HPDE6-E6E7 (cell line): ENCODE results near the gene FKBP8.
A peak's percentile ranks its signal among the peaks of the same experiment; 100 is the strongest.
"Not testable (repeated sequence)": the region's sequence is repeated elsewhere in the genome, so short reads cannot be mapped to it uniquely, and the experiment has no call there.

Source experiments
- DNase-seq: peaks from one replicate; pipeline ENCODE4 v3.0.0; 2011; ENCODE audit warnings: missing footprints; ENCODE audit errors: extremely low spot score

FKBP8 gene

DNA sequence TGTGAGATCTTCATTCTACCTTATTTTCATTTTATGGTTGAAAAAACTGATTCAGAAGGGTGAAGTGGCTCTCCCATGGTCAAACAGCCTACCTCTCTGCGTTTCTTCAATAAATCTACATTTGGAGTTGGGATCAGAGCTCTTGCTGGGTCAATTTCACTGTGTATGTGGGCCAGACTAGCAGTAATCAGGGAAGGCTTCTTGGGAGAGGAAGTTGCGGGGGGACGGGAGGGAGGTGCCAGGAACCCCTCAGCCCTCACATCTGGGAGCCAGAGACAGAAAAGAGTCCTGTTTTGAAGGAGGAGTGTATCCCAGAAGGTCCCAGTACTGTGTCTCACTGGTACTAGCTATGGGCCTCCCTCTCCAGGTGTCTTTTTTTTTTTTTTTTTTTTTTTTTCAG, 15.2 kb upstream of the FKBP8 start:
- no peak for DNase-seq

DNA sequence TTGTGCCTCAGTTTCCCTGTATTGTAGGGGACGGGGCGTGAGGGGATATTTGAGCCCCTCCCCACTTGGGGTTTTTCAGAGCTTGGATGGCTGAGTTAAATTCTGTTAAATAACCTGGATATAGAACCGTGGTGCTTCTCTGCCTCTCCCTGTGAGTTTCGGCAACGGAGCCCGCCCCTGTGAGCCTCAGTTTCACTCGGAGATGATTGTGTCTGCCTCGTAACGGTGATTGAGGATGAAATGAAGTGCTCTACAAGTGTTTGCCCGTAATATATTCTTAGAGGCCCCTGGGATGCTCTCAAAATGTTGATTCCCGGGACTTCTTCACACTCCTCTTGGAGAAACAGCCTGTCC, 14.8 kb upstream of the FKBP8 start:
- DNase-seq = no peak

DNA sequence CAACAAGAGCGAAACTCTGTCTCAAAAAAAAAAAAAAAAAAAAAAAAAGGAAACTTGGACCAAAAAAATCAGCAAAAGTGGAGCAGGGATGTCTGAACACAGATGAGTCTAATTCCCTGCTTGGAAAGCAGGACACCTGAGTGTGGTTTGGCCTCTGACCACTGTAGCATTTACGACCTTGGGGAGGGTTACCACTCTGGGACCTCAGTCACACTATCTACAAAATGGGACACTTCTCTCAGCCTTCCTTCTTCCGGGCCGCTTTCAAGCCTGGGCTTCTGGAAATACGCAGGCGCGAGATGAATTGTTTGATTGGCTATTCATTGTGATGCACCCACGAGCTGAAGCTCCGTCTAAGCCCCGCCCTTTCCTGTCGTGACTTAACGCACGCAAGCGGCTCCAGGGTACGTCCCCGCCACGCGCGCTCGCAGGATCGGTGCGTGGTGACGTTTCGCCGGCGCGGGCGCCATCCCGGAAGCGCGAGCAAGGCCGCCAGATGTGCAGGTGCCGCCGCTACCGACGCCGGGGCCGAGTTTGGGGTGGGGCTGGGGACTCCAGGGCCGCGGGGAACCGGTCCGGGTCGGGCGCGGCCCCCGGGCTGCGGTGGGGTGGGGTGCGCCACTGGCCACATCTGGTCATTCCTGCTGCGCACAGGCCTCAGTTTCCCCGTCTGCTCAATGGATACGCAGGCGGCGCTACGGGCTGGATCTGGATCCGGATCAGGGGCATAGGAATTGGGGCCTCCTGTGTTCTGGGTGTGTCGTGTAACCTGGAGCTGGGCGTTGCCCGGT, 14.2 kb upstream of the FKBP8 start, which contains the start of gene KXD1:
KXD1 (plus strand) TSS at position 460 of the 791 bp plus-strand sequence. CDS start 4,187 bp downstream, outside the sequence.
- DNase-seq = peak; percentile 94

DNA sequence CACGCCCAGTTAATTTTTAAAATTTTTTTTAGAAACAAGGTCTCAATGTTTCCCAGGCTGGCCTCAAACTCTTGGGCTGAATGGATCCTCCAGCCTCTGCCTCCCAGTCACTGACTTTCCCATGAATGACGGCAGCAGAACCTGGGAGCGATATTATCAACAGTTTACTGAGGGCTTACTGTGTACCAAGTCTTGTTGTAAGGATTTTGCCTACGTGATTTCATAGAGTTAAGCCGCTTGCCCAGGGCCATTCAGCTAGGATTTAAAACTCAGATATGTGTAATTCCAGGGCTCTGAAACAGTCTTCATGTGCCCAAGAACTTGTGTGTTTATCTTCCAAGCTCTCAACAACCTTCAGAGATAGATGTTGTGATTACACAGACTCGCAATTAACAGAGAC, 8.3 kb upstream of the FKBP8 start:
- no peak for DNase-seq

DNA sequence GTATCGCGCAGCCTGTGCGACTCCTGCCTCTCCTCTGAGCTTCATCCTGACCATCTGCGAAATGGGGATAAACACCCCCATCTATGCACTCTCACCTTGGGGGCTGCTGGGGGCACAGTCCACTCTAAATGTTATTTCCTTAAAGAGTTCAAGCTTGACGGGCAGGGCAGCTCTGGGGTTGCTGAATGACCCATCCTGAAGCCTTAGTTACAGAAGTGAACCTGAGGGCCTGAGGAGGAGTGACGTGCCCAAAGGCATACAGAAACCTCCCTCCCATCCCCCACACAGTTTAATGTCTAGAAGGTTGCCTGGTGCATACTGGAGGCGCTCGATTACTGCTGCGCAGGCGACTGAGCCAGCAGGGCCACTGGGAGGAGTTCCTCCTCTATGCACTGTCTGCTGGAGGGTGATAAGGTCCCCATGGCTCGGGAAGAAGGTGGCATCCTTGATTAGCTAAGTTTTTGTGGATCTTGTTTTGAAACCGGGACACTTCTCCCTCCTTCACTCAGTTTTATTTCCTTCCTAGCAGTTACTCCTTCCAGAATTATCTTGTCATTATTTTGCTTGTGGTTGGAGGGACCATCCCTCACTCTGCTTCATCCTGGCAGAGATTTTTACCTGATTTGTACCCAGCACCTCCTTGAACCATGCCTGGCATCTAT, 572 bp upstream of the FKBP8 start:
- peak; percentile 62 for DNase-seq

DNA sequence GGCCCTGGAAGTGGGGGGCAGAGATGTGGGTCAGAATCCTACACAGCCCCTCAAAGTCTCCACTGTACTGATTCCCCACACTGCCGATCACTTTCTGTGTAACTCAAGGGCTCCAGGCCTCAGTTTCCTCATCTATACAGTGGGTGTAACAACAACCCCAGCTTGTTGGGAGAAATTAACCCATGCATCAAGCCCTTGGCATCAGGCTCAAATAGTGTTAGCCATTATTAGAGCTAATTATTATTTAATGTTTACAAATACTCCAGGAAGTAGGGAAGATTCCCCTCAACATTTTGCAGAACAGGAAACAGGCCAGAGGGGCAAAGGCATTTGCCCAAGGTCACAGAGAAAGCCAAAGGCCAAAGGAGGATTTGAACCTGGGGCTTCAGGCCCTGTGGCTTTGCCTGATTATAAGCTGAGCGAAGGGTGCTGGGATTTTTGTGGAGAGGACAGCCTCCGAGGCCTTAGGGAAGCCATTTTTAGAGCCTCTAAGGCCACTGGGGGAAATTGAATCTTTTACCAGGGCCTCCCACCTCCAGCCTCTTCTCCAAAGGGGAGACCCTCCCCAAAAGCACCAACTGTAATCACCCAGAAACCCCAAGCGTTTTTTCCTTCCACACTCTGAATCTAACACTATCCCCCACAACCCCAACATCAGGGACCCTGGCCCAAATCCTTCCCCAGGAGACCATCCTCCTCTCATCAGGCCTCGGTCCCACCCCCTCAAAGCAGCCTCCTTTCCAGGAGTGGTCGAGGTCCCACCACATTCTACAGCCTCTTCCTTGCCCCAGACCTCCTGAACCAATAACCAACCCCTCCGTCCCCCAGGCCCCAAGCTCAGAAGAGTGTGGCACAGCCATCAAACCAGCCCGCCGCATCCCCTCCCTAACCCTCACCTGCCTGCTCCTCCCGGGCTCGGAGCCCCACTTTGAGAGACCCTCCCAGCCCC, 1.1 kb downstream of the FKBP8 start:
- no peak for DNase-seq

DNA sequence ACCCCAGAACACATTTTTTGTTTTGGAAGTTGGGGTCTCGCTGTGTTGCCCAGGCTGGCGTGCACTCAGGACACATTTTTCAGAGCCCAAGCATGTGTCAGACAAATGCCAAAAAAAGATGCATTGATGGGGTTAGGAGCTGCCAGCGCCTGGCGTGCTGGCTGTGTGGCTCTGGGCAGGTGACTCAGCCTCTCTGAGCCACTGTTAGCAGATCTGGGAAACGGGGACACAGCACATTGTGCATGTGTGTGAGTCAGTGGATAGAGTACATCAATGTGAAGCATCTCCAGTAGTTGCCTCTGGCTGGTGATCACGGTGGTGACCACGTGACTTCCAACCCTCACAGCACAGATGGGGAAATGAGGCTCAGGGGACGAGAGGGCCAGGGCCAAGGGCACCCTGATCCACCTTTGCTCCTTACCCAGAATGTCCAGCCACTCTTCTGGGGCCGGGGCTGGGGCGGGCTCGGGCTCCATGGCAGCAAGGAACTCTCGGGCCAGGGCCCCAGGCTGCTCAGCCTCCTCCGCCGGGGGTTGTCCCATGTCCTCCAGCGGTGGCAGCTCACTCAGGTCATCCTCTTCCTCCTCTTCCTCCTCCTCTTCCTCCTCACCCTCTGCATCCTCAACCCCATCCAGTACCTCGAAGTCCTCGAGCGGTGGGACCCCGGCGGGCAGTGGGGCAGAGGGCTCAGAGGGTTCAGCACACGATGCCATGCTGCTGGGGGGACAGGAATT, 1.9 kb downstream of the FKBP8 start:
- no peak for DNase-seq

DNA sequence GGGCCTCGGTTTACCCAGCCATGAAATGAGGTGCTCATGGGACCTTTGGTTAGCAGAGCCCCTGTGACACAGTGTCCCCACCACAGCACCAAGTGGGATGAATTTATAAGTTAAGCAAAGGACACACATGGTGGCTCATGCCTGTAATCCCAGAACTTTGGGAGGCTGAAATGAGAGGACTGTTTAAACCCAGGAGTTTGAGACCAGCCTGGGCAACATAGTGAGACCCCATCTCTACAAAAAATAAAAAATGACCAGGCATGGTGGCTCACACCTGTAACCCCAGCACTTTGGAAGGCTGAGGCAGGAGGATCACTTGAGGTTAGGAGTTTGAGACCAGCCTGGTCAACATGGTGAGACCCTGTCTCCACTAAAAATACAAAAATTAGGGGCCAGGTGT, 3.2 kb downstream of the FKBP8 start:
- DNase-seq = not testable (repeated sequence)

DNA sequence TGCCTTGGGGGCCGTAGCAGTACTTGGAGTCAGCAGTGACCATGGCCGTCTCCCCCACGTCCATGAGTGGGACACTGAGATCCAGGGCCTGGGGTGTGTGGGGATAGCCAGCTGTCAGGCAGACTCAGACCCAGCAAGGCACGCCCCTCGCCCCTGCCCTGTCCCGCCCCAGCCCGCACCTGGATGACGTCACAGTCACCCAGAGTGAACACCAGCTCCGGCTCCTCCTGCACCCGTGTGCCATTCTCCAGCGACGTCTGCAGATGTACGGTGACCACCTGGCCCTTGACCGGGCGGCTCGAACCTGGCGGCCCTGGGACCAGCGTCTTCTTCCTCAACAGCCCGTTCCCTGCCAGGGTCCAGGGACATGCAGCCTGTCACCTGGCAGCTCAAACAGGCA, 4.0 kb downstream of the FKBP8 start:
- no peak for DNase-seq

DNA sequence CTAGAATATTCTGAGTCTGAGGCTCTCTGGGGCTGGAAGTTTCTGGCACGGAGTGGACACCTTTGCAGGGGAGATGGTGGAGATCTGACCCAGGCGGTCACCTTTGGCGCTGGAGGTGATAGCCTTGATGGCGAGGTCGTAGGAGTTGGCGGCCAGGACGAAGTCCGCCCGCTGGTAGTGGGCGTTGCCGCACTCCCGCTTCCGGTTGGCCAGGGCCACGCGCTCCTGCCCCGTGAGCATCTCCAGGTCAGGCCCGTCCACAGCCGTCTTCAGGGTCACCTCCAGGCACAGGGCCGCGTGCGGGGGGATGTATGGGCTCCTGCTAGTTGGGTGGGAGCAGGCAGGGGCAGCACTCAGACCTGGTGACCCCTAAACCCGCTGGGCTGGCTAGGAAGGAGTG, 5.3 kb downstream of the FKBP8 start:
- no peak for DNase-seq

DNA sequence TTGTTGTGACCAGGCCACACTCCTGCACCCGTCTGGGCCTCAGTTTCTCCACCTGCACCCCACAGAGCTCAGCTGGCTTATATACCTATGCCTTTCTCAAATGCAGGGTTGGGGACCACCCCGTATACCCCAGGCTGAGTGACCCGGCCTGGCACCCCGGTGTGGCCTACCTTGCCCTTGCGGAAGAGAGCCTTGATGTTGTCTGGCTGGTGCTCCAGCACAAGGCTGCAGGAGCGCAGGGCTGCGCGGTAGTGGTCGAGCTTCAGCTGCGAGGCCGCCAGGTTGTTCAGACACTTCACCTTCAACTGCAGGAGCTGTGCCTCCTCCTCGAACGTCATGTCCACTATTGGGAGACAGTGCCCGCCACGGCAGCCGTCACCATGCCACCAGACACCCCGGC, 5.9 kb downstream of the FKBP8 start:
- no peak for DNase-seq

DNA sequence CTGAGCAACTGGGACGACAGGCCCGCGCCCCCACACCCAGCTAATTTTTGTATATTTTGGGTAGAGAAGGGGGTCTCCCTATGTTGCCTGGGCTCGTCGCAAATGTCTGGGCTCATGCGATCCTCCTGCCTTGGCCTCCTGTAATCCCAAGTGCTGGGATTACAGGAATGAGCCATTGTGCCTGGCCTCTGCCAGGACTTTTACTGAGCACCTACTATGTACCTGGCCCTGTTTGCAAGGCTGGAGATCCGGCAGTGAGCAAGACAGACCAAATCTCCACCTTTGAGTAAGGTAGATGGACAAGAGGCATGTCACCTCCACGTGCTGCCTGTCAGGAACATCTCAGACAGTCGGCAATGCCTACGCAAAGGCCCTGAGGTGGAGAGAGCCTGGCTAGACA, 6.9 kb downstream of the FKBP8 start:
- no peak for DNase-seq

DNA sequence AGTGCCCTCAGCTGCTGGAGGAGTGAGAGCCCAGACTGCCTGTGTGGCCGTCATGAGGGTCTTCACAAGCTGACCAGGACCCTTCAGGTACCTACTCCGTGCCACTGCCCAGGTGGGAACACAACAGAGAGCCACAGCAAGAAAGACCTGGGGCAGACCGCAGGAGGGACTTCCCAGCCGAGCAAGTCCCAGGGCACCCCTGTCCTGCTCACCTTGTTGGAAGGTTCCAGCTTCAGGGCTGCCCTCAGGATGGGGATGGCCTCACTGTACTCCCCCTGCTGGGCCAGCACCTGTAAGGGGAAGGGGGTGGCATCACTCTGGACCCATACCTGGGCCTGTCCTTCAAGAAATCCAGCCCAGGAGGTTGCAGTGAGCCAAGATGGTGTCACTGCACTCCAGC, 10.3 kb downstream of the FKBP8 start:
- DNase-seq = no peak

DNA sequence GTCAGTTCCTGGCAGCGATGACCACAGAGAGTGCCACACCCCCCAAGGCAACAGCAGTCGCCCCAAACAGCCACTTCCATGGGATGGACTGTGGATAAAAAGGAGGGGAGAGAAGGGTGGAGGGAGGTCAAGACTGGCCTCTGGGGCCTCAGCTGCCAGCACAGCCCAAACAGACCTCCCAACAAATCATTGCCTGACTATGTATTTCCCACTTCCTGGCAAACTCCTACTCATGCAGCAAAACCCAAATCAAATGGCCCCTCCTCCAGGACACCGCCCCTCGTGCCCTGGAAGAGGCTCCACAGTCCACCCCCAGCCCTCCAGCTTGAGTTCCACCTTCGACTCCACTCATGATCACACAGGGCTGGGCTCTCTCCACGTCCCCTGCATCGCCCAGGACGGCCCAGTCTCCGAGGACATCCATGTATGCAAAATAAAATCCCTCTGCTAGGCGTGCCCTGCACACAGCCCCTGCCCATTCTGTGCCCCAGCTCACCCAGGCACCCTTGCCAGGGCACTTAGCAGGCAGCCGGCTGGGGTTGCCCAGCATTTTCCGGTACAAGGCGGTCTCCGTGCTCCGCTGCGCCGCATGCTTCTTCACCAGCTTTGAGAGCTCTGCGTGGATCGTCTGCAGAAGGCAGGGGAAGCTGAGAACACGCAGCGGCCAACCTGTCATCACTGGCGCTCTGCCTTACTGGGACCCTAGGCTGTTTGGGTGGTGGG, 11.0 kb downstream of the FKBP8 start:
- no peak for DNase-seq

DNA sequence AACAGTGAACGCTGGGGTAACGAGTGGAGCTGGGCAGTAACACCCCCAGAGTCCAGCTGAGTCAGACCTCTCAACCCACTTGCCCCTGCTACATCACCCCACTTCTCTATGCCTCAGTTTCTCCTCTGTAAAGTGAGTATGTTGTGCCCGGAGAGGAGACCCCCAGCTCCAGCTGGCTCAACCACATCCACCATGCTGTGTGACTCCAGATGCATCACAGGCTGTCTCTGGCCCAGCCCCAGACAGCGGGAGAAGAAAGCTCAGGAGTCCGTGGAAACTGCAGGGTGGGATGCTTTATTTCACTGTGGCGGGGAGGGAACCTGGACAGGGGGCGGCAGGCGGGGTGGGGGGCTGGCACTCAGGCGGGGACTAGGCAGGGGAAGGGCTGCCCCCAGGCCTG, 11.9 kb downstream of the FKBP8 start:
- no peak for DNase-seq

DNA sequence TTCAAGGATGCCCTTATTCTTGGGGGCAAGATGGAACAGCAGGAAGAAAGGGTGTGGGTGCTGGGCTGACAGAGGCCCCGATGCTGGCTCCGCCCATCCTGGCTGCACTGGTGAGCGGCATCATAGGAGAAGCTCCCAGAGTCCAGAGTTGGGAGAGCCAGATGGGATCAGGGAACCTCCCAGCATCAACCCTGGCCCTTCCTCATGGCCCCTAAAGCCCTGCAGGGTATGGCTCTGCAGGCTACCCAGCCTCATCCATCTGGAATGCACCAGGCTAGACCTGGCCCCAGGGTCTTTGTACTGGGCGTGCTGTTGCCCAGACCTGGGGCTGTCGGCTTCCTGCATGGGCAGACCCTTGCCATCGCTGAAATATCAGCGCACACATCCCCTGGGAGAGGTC, 13.6 kb downstream of the FKBP8 start:
- no peak for DNase-seq

DNA sequence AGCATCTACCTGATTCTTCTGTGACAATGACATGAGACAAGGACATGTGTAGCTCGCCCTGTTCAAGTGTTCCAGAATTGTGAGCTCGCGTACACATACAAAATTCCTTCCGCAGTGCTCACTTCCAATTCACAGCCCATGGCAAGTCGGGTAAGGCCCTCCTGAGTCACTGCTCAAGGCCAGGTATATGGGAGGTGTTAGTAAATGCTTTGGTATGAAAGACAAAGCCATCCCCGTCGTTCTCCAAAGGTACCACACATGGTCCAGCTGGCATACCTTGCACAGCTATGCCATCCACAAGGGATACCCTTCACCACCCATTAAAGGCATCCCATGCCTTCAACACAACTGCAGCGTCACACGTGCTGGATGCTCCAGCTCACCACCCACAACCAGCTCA, 17.1 kb downstream of the FKBP8 start:
- peak; percentile 94 for DNase-seq

DNA sequence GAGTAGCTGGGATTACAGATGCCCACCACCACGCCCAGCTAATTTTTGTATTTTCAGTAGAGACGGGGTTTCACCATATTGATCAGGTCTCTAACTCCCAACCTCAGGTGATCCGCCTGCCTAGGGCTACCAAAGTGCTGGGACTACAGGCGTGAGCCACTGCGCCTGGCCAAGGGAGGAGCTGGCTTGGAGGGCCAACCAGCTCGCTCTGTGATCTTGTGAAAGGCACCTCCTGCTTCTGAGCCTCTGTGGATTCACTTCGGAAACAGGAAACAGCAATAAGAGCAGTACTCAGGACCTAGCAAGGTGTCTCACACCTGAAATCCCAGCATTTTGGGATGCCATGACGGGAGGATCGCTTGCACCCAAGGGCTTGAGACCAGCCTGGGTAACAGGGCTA, 19.5 kb downstream of the FKBP8 start:
- no peak for DNase-seq

DNA sequence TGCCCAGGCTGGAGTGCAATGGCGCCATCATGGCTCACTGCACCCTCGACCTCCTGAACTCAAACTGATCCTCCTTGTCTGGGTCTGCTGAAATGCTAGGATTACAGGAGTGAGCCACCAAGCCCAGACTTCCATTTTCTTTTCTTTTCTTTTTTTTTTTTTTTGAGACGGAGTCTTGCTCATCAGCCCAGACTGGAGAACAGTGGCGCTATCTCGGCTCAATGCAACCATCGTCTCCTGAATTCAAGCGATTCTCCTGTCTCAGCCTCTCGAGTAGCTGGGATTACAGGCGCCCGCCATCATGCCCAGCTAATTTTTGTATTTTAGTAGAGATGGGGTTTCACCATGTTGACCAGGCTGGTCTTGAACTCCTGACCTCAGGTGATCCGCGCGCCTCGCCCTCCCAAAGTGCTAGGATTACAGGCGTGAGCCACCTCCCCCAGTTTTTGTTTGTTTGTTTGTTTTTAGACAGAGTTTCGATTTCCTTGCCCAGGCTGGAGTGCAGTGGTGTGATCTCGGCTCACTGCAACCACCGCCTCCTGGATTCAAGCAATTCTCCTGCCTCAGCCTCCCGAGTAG, 20.4 kb downstream of the FKBP8 start:
- DNase-seq = not testable (repeated sequence)

DNA sequence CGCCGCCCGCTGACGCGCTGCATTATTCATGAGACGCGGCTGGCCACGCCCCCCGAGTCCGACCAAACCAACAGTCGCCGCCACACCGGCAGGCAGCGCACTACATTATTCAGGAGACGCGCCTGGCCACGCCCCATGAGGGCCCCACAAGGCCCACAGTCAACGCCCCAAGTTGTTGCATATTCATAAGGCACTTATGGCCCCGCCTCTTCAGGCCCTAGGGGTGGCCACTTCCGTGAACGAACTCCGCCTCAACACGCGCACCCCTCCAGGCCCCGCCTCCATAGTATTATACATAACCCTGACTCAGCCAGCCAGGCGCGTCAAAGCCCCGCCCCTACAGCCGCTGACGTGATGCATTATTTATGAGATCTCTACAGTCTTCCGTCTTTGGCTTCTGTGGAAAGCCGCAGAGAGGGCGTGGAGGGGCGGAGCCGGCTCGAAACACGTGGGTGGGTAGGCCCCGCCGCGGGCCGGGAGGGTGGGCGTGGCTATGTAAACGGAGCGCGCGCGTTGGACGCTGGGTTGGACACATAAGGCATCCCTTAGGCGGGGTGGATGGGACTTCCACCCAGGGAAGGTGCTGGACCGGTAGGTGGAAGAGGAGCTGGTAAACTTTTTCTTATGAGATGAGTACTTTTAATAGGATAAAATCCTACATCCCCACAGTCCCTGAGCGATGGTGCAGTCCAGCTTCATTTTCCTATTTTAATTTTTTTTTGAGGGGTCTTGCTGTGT, 21.1 kb downstream of the FKBP8 start:
- peak; percentile 91 for DNase-seq
